Measurements from ENCODE around the gene GPX2.

Gene GPX2

GRCh38 chr14:64927031-64927430 lies 15.5 kb downstream of the GPX2 start:
- no peak for DNase-seq
- H3K4me3 ChIP-seq (ENCODE audit: insufficient read depth in 1 of 2, low read depth in 1 of 2, low read length in 2 of 2) = no peak overlapping the region
- no peak overlapping the region for H3K27ac ChIP-seq (ENCODE audit: low read length, poor library complexity, severe bottlenecking)
- H2BK12ac ChIP-seq (ENCODE audit: low read length in 2 of 2) = no peak overlapping the region
- no peak overlapping the region for H3K4ac ChIP-seq (ENCODE audit: low read depth in 1 of 2, low read length in 2 of 2)
- no peak overlapping the region for H4K8ac ChIP-seq (ENCODE audit: low read length)
- H3K27me3 ChIP-seq (ENCODE audit: control insufficient read depth in 1 of 2, insufficient read depth in 1 of 2, low read length in 2 of 2) = no peaks in the 10 kb centered on the region
- WGBS = 97% methylated on average over 2 of the region's 3 CpGs
- H2BK120ac ChIP-seq (ENCODE audit: low read depth, low read length) = no peak overlapping the region
- H4K91ac ChIP-seq (ENCODE audit: low read length) = no peak overlapping the region
- no peak overlapping the region for H2BK5ac ChIP-seq (ENCODE audit: low read depth, low read length, poor library complexity, severe bottlenecking)
- H3K9me3 ChIP-seq (ENCODE audit: control insufficient read depth, low read length) = no peaks in the 10 kb centered on the region
- peaks cover 2% of the 10 kb centered on the region for H3K4me1 ChIP-seq (ENCODE audit: control insufficient read depth, insufficient read depth, low read depth, low read length)
- H3K36me3 ChIP-seq (ENCODE audit: control insufficient read depth in 1 of 2, insufficient read depth in 2 of 2, low read depth in 1 of 2, low read length in 2 of 2) = peaks cover 13 to 78% of the 10 kb centered on the region in 2 experiments
- H3K18ac ChIP-seq (ENCODE audit: low read depth in 1 of 2, low read length in 2 of 2) = no peak overlapping the region
- no peak overlapping the region for H2AK5ac ChIP-seq (ENCODE audit: low read length, severe bottlenecking)
- peaks cover 30% of the 10 kb centered on the region for H3K79me1 ChIP-seq (replicated peaks; ENCODE audit: low read length, poor library complexity, severe bottlenecking)
- no peak overlapping the region for H3K23ac ChIP-seq (ENCODE audit: low read length in 2 of 2)
- no peak overlapping the region for H3K9ac ChIP-seq (ENCODE audit: low read length)
- H2BK15ac ChIP-seq (ENCODE audit: low read depth, poor library complexity, severe bottlenecking) = no peak overlapping the region
- no peak overlapping the region for H3K4me2 ChIP-seq (ENCODE audit: low read length, poor library complexity, severe bottlenecking)
- H3K14ac ChIP-seq (ENCODE audit: low read length in 2 of 2) = no peak overlapping the region
- H2AFZ ChIP-seq (ENCODE audit: low read depth, low read length) = no peak overlapping the region

- Histone ChIP-seq H2AFZ (ENCODE audit: low read depth, low read length) (no peak overlapping the region), H3K9ac (ENCODE audit: low read length) (no peak overlapping the region), H4K8ac (ENCODE audit: low read length) (no peak overlapping the region), H3K14ac (ENCODE audit: low read length in 2 of 2) (no peak overlapping the region), H3K4me1 (ENCODE audit: control insufficient read depth, insufficient read depth, low read depth, low read length) (peaks cover 2% of the 10 kb centered on the region), H3K27ac (ENCODE audit: low read length, poor library complexity, severe bottlenecking) (no peak overlapping the region), H2BK5ac (ENCODE audit: low read depth, low read length, poor library complexity, severe bottlenecking) (no peak overlapping the region), H3K4ac (ENCODE audit: low read depth in 1 of 2, low read length in 2 of 2) (no peak overlapping the region), H3K79me1 (replicated peaks; ENCODE audit: low read length, poor library complexity, severe bottlenecking) (peaks cover 33% of the 10 kb centered on the region), H3K4me3 (ENCODE audit: insufficient read depth in 1 of 2, low read depth in 1 of 2, low read length in 2 of 2) (no peak overlapping the region), H3K23ac (ENCODE audit: low read length in 2 of 2) (no peak overlapping the region), H2AK5ac (ENCODE audit: low read length, severe bottlenecking) (no peak overlapping the region), H2BK12ac (ENCODE audit: low read length in 2 of 2) (no peak overlapping the region), H3K36me3 (ENCODE audit: control insufficient read depth in 1 of 2, insufficient read depth in 2 of 2, low read depth in 1 of 2, low read length in 2 of 2) (peaks cover 13 to 78% of the 10 kb centered on the region in 2 experiments), H2BK120ac (ENCODE audit: low read depth, low read length) (no peak overlapping the region), H2BK15ac (ENCODE audit: low read depth, poor library complexity, severe bottlenecking) (no peak overlapping the region), H3K27me3 (ENCODE audit: control insufficient read depth in 1 of 2, insufficient read depth in 1 of 2, low read length in 2 of 2) (no peaks in the 10 kb centered on the region), H4K91ac (ENCODE audit: low read length) (no peak overlapping the region), H3K4me2 (ENCODE audit: low read length, poor library complexity, severe bottlenecking) (no peak overlapping the region), H3K18ac (ENCODE audit: low read depth in 1 of 2, low read length in 2 of 2) (no peak overlapping the region), H3K9me3 (ENCODE audit: control insufficient read depth, low read length) (no peaks in the 10 kb centered on the region)
- 94% methylated on average over 2 of the region's 4 CpGs for WGBS
- no peak for DNase-seq
Measured at GRCh38 chr14:64926398-64926995, 16.0 kb downstream of the GPX2 start.

GRCh38 chr14:64923015-64923414 lies 19.5 kb downstream of the GPX2 start:
- Histone ChIP-seq H2AK5ac (ENCODE audit: low read length, severe bottlenecking) (no peak overlapping the region), H4K91ac (ENCODE audit: low read length) (no peak overlapping the region), H3K14ac (ENCODE audit: low read length in 2 of 2) (no peak overlapping the region), H2BK15ac (ENCODE audit: low read depth, poor library complexity, severe bottlenecking) (no peak overlapping the region), H3K79me1 (replicated peaks; ENCODE audit: low read length, poor library complexity, severe bottlenecking) (peaks cover 15% of the 10 kb centered on the region), H3K27me3 (ENCODE audit: control insufficient read depth in 1 of 2, insufficient read depth in 1 of 2, low read length in 2 of 2) (no peaks in the 10 kb centered on the region), H3K27ac (ENCODE audit: low read length, poor library complexity, severe bottlenecking) (no peak overlapping the region), H3K18ac (ENCODE audit: low read depth in 1 of 2, low read length in 2 of 2) (no peak overlapping the region), H4K8ac (ENCODE audit: low read length) (no peak overlapping the region), H3K4me1 (ENCODE audit: control insufficient read depth, insufficient read depth, low read depth, low read length) (peaks cover 4% of the 10 kb centered on the region), H3K4ac (ENCODE audit: low read depth in 1 of 2, low read length in 2 of 2) (no peak overlapping the region), H3K9me3 (ENCODE audit: control insufficient read depth, low read length) (no peaks in the 10 kb centered on the region), H2BK5ac (ENCODE audit: low read depth, low read length, poor library complexity, severe bottlenecking) (no peak overlapping the region), H3K36me3 (ENCODE audit: control insufficient read depth in 1 of 2, insufficient read depth in 2 of 2, low read depth in 1 of 2, low read length in 2 of 2) (peaks cover 6 to 48% of the 10 kb centered on the region in 2 experiments), H2BK120ac (ENCODE audit: low read depth, low read length) (no peak overlapping the region), H2BK12ac (ENCODE audit: low read length in 2 of 2) (no peak overlapping the region), H2AFZ (ENCODE audit: low read depth, low read length) (no peak overlapping the region), H3K4me2 (ENCODE audit: low read length, poor library complexity, severe bottlenecking) (no peak overlapping the region), H3K4me3 (ENCODE audit: insufficient read depth in 1 of 2, low read depth in 1 of 2, low read length in 2 of 2) (no peak overlapping the region), H3K9ac (ENCODE audit: low read length) (no peak overlapping the region), H3K23ac (ENCODE audit: low read length in 2 of 2) (no peak overlapping the region)
- no peak for DNase-seq
- WGBS = no CpG with 5 or more reads among the region's 3 CpGs

- Histone ChIP-seq H2AFZ (ENCODE audit: low read depth, low read length) (no peak overlapping the region), H3K4me1 (ENCODE audit: control insufficient read depth, insufficient read depth, low read depth, low read length) (peaks cover 4% of the 10 kb centered on the region), H4K91ac (ENCODE audit: low read length) (no peak overlapping the region), H3K79me1 (replicated peaks; ENCODE audit: low read length, poor library complexity, severe bottlenecking) (peaks cover 11% of the 10 kb centered on the region), H3K27me3 (ENCODE audit: control insufficient read depth in 1 of 2, insufficient read depth in 1 of 2, low read length in 2 of 2) (no peaks in the 10 kb centered on the region), H2BK15ac (ENCODE audit: low read depth, poor library complexity, severe bottlenecking) (no peak overlapping the region), H4K8ac (ENCODE audit: low read length) (no peak overlapping the region), H3K23ac (ENCODE audit: low read length in 2 of 2) (no peak overlapping the region), H3K18ac (ENCODE audit: low read depth in 1 of 2, low read length in 2 of 2) (no peak overlapping the region), H3K9ac (ENCODE audit: low read length) (no peak overlapping the region), H3K4me2 (ENCODE audit: low read length, poor library complexity, severe bottlenecking) (no peak overlapping the region), H3K9me3 (ENCODE audit: control insufficient read depth, low read length) (no peaks in the 10 kb centered on the region), H3K4me3 (ENCODE audit: insufficient read depth in 1 of 2, low read depth in 1 of 2, low read length in 2 of 2) (no peak overlapping the region), H2BK12ac (ENCODE audit: low read length in 2 of 2) (no peak overlapping the region), H3K27ac (ENCODE audit: low read length, poor library complexity, severe bottlenecking) (no peak overlapping the region), H3K14ac (ENCODE audit: low read length in 2 of 2) (no peak overlapping the region), H2AK5ac (ENCODE audit: low read length, severe bottlenecking) (no peak overlapping the region), H2BK5ac (ENCODE audit: low read depth, low read length, poor library complexity, severe bottlenecking) (no peak overlapping the region), H3K36me3 (ENCODE audit: control insufficient read depth in 1 of 2, insufficient read depth in 2 of 2, low read depth in 1 of 2, low read length in 2 of 2) (peaks cover 3 to 25% of the 10 kb centered on the region in 2 experiments), H3K4ac (ENCODE audit: low read depth in 1 of 2, low read length in 2 of 2) (no peak overlapping the region), H2BK120ac (ENCODE audit: low read depth, low read length) (no peak overlapping the region)
- WGBS = 100% methylated on average over 2 of the region's 2 CpGs
- DNase-seq = no peak
Measured at GRCh38 chr14:64920465-64920864, 22.1 kb downstream of the GPX2 start.

Measured in mesenchymal stem cell (in vitro differentiated cells and primary cell).